RWPE2 (cell line): ENCODE data around the gene ZNF292.

ENCODE experiments used
- ATAC-seq: fragments of 200-7000 bp; cut with Tn5 transposase; 3 replicates; pipeline ENCODE4 v1.9.1; 2021; ENCODE audit warnings: low read depth
- DNase-seq: peaks from one replicate; pipeline ENCODE4 v3.0.0-alpha.2; 2020; ENCODE audit warnings: low spot score
- H3K27ac ChIP-seq: fragments of 450-650 bp; 2 replicates; pipeline ENCODE4 v1.5.1; 2017; ENCODE audit warnings: mild to moderate bottlenecking; ENCODE audit not compliant: poor library complexity, severe bottlenecking
- H3K27me3 ChIP-seq: fragments of 250-450 bp; sonication (Bioruptor Pico); 2 replicates; pipeline ENCODE4 v1.5.1; 2021; ENCODE audit warnings: mild to moderate bottlenecking, moderate library complexity; ENCODE audit not compliant: insufficient read depth, poor library complexity, severe bottlenecking
- H3K36me3 ChIP-seq: fragments of 250-450 bp; sonication (Bioruptor Pico); 2 replicates; pipeline ENCODE4 v1.5.1; 2020; ENCODE audit warnings: low read depth, mild to moderate bottlenecking, moderate library complexity
- H3K4me1 ChIP-seq: fragments of 250-450 bp; sonication (Bioruptor Pico); 2 replicates; pipeline ENCODE4 v1.5.1; 2021; ENCODE audit warnings: mild to moderate bottlenecking, moderate library complexity; ENCODE audit not compliant: insufficient read depth, poor library complexity, severe bottlenecking
- H3K4me3 ChIP-seq: fragments of 250-450 bp; sonication (Bioruptor Pico); 2 replicates; pipeline ENCODE4 v1.5.1; 2021; ENCODE audit warnings: mild to moderate bottlenecking, moderate library complexity; ENCODE audit not compliant: severe bottlenecking
- H3K9me3 ChIP-seq: fragments of 250-450 bp; sonication (Bioruptor Pico); 2 replicates; pipeline ENCODE4 v1.5.1; 2021; ENCODE audit warnings: mild to moderate bottlenecking, moderate library complexity; ENCODE audit not compliant: severe bottlenecking
- CTCF ChIP-seq: fragments of 450-650 bp; IDR thresholded peaks from one replicate; pipeline ENCODE4 v1.5.1; 2017; ENCODE audit warnings: mild to moderate bottlenecking, moderate library complexity; ENCODE audit not compliant: poor library complexity, severe bottlenecking

Gene ZNF292

GRCh38 chr6:87259791-87260190 lies 104.4 kb downstream of the ZNF292 start:
- DNase-seq, result no peak
- no peaks in the 10 kb centered on the region for H3K27me3 ChIP-seq
- no peaks in the 10 kb centered on the region for H3K9me3 ChIP-seq
- H3K4me1 ChIP-seq, result no peaks in the 10 kb centered on the region
- peaks cover 51% of the 10 kb centered on the region for H3K36me3 ChIP-seq
- no peak overlapping the region for H3K4me3 ChIP-seq
- ATAC-seq, result no peak
- no peak for TF ChIP-seq CTCF
- H3K27ac ChIP-seq, result no peak overlapping the region

DNA sequence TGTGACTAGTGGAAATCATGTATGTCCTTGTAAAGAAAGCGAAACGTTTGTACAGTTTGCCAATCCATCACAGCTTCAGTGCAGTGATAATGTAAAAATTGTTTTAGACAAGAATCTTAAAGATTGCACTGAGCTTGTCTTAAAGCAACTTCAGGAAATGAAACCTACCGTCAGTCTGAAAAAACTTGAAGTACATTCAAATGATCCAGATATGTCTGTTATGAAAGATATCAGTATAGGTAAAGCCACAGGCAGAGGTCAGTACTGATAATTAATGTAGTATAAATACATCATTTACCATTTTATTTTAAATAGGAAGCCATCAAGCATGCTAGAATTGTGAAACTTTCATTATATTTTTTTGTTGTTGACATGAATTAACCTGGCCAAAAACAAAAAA lies 106.2 kb downstream of the ZNF292 start:
- Histone ChIP-seq H3K4me3 (no peak overlapping the region), H3K27ac (no peak overlapping the region), H3K27me3 (no peaks in the 10 kb centered on the region), H3K36me3 (peaks cover 35% of the 10 kb centered on the region), H3K4me1 (no peaks in the 10 kb centered on the region), H3K9me3 (no peaks in the 10 kb centered on the region)
- no peak for ATAC-seq
- no peak for TF ChIP-seq CTCF
- no peak for DNase-seq

GRCh38 chr6:87264481-87264880 lies 109.1 kb downstream of the ZNF292 start:
- DNase-seq (no peak), ATAC-seq (no peak)
- Histone ChIP-seq H3K27me3 (no peaks in the 10 kb centered on the region), H3K4me3 (no peak overlapping the region), H3K27ac (no peak overlapping the region), H3K36me3 (peaks cover 13% of the 10 kb centered on the region), H3K4me1 (no peaks in the 10 kb centered on the region), H3K9me3 (no peaks in the 10 kb centered on the region)
- no peak for TF ChIP-seq CTCF

- Histone ChIP-seq H3K27me3 (no peaks in the 10 kb centered on the region), H3K4me1 (no peaks in the 10 kb centered on the region), H3K36me3 (no peaks in the 10 kb centered on the region), H3K4me3 (no peak overlapping the region), H3K9me3 (peaks cover 2% of the 10 kb centered on the region), H3K27ac (no peak overlapping the region)
- no peak for DNase-seq
- ATAC-seq, result peak; percentile 45; the same call in 2 of the 3 replicates
- TF ChIP-seq CTCF, result no peak
Measured at GRCh38 chr6:87274660-87275274, 119.4 kb downstream of the ZNF292 start.

DNA sequence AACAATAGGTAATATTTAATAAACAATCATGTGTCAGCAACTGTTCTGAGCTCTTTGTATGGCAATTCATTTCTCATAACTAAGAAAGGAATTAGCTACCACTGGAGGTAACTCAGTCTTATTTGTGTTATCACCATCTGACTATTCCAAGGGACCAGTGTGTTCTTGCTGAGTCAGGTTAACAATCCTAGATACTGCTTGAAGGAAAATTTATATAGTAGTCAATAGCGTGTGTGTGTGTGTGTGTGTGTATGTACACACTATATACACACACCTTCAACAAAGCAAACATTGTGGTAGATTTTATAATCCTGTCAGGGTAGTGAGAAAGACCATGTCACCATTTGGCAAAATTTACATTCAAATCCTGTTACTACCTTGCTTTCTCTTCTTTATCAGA lies 121.3 kb downstream of the ZNF292 start:
- Histone ChIP-seq H3K9me3 (peaks cover 2% of the 10 kb centered on the region), H3K27ac (no peak overlapping the region), H3K36me3 (no peaks in the 10 kb centered on the region), H3K27me3 (no peaks in the 10 kb centered on the region), H3K4me1 (no peaks in the 10 kb centered on the region), H3K4me3 (no peak overlapping the region)
- ATAC-seq (no peak), DNase-seq (no peak)
- TF ChIP-seq CTCF, result no peak
